HepG2 (cell line): ENCODE measurements around the gene CACNG1. TPM values are rescaled to one million over a fixed set of nuclear protein-coding genes. Genes with fewer than 3 reads are reported as not detected.

Source experiments
- ASH2L ChIP-seq: fragments of 300-600, 200-600 bp; sonication (generic); IDR thresholded peaks from 2 replicates; pipeline ENCODE4 v1.7.0; 2017; ENCODE audit warnings: low read depth, mild to moderate bottlenecking, moderate library complexity, mixed read lengths, low read length; ENCODE audit not compliant: insufficient read length
- EEA1 ChIP-seq: sonication (generic); formaldehyde crosslinking; IDR thresholded peaks from 2 replicates; pipeline ENCODE4 v1.5.1; 2020; ENCODE audit warnings: mild to moderate bottlenecking, missing genetic modification reagents, borderline replicate concordance
- KMT2A ChIP-seq: sonication (generic); formaldehyde crosslinking; IDR thresholded peaks from 2 replicates; pipeline ENCODE4 v1.4.0; 2020; ENCODE audit warnings: missing genetic modification reagents
- LRRFIP1 ChIP-seq: sonication (generic); formaldehyde crosslinking; conservative IDR thresholded peaks from 2 replicates; pipeline ENCODE4 v1.4.0; 2020; ENCODE audit warnings: missing genetic modification reagents
- NCOA1 ChIP-seq: sonication (generic); formaldehyde crosslinking; IDR thresholded peaks from 2 replicates; pipeline ENCODE4 v1.9.0; 2021; ENCODE audit warnings: missing genetic modification reagents
- NR2C2 ChIP-seq: sonication (generic); formaldehyde crosslinking; IDR thresholded peaks from 2 replicates; pipeline ENCODE4 v1.4.0; 2020; ENCODE audit warnings: missing genetic modification reagents, mild to moderate bottlenecking, moderate library complexity, borderline replicate concordance
- PAXIP1 ChIP-seq: sonication (generic); formaldehyde crosslinking; conservative IDR thresholded peaks from 2 replicates; pipeline ENCODE4 v1.4.0; 2020; ENCODE audit warnings: mild to moderate bottlenecking, missing genetic modification reagents, moderate library complexity
- SMAD1 ChIP-seq: sonication (generic); formaldehyde crosslinking; IDR thresholded peaks from 2 replicates; pipeline ENCODE4 v1.4.0; 2020; ENCODE audit warnings: missing genetic modification reagents, low read depth, mild to moderate bottlenecking, borderline replicate concordance
- TBX2 ChIP-seq: sonication (generic); formaldehyde crosslinking; IDR thresholded peaks from 2 replicates; pipeline ENCODE4 v1.5.0; 2020; ENCODE audit warnings: missing genetic modification reagents, mild to moderate bottlenecking, borderline replicate concordance
- TGIF2 ChIP-seq: IDR thresholded peaks from 2 replicates; pipeline ENCODE4 v1.6.1; 2016; ENCODE audit warnings: control low read depth, missing compliant biosample characterization
- ZMYM2 ChIP-seq: sonication (generic); formaldehyde crosslinking; IDR thresholded peaks from 2 replicates; pipeline ENCODE4 v1.8.0; 2022; ENCODE audit warnings: mild to moderate bottlenecking, missing genetic modification reagents
- ZNF124 ChIP-seq: sonication (generic); formaldehyde crosslinking; IDR thresholded peaks from 2 replicates; pipeline ENCODE4 v1.4.0; 2020; ENCODE audit warnings: missing genetic modification reagents
- ZNF20 ChIP-seq: sonication (generic); formaldehyde crosslinking; IDR thresholded peaks from 2 replicates; pipeline ENCODE4 v1.4.0; 2020; ENCODE audit warnings: mild to moderate bottlenecking, moderate library complexity, missing genetic modification reagents
- ZNF264 ChIP-seq: sonication (generic); formaldehyde crosslinking; IDR thresholded peaks from 2 replicates; pipeline ENCODE4 v1.4.0; 2020; ENCODE audit warnings: missing genetic modification reagents
- polyA plus RNA-seq, 8 experiments: library from polyadenylated mRNA; depleted of rRNA in 3 of 8; stranded (reverse) in 7 of 8; unstranded in 1 of 8; fragments of >200 nt; fragmentation: Illumina TruSeq in 4 of 8; extraction: Trizol in 4 of 8; gene quantifications; 2 replicates each; pipeline versions ENCODE4 v1.2.1 to v1.2.3, GENCODE V29; 2011 to 2016; ENCODE audit warnings: low read depth in 4 of 8, missing spikeins in 1 of 8, mixed read lengths in 1 of 8; ENCODE audit not compliant: insufficient read depth in 1 of 8
- total RNA-seq, 5 experiments: library from RNA; depleted of rRNA; stranded (reverse); fragments of >200 nt; fragmentation: Illumina TruSeq; extraction: Trizol; gene quantifications; 2 replicates each; pipeline ENCODE4 v1.2.3, GENCODE V29; 2016; ENCODE audit warnings: low read depth in 1 of 5
- TF ChIP-seq, protein P1 (sequence below): sonication (generic); formaldehyde crosslinking; IDR thresholded peaks from 2 replicates; pipeline ENCODE4 v1.4.0; 2020; ENCODE audit warnings: missing genetic modification reagents, borderline replicate concordance
- TF ChIP-seq, protein P2 (sequence below): sonication (generic); formaldehyde crosslinking; IDR thresholded peaks from 2 replicates; pipeline ENCODE4 v1.5.0; 2020; ENCODE audit warnings: missing genetic modification reagents
- TF ChIP-seq, protein P3 (sequence below): sonication (generic); formaldehyde crosslinking; IDR thresholded peaks from 2 replicates; pipeline ENCODE4 v1.4.0; 2020; ENCODE audit warnings: mild to moderate bottlenecking, low read depth, missing genetic modification reagents

The CACNG1 gene
- total and polyA plus RNA-seq, 2 of the 13 experiments (the other 11 are each of a cell fraction or from before 2014, with no cell fraction given): not detected

DNA sequence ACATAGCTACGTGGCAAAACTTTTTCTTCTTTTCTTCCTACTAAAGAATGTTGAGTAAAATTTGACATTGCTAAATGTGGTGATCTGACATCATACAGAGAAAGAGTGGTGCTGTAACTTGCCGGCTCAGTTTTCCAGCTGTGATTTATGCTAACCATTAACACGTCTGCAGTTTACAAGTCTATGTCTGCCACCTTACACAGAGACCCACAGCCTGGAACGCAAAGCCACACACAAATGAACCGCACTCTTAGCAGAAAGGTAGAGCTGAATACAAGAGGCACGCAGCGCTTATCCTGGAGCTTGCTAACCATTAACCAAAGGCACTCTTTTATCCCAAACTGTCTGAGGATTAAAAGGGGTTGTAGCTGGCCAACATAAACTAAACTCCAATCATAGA, 31.9 kb downstream of the CACNG1 start (continued):
- peak; percentile 64 for TF ChIP-seq PAXIP1 (CRISPR knock-in tag)
- TF ChIP-seq ZNF124 (CRISPR knock-in tag): no peak
- no peak for TF ChIP-seq NR2C2 (CRISPR knock-in tag)
- TF ChIP-seq KMT2A (CRISPR knock-in tag): 0 out of 2 replicates have a peak, but pooled peaks have one; percentile 51
- peak; percentile 32 for TF ChIP-seq ASH2L
- no peak for TF ChIP-seq SMAD1
- no peak for TF ChIP-seq EEA1 (CRISPR knock-in tag)
- peak; percentile 66; the same call in 1 of the 2 replicates for TF ChIP-seq TBX2 (CRISPR knock-in tag)
- TF ChIP-seq ZNF20 (CRISPR knock-in tag): no peak
- no peak for TF ChIP-seq LRRFIP1 (CRISPR knock-in tag)
- TF ChIP-seq, protein P1, sequence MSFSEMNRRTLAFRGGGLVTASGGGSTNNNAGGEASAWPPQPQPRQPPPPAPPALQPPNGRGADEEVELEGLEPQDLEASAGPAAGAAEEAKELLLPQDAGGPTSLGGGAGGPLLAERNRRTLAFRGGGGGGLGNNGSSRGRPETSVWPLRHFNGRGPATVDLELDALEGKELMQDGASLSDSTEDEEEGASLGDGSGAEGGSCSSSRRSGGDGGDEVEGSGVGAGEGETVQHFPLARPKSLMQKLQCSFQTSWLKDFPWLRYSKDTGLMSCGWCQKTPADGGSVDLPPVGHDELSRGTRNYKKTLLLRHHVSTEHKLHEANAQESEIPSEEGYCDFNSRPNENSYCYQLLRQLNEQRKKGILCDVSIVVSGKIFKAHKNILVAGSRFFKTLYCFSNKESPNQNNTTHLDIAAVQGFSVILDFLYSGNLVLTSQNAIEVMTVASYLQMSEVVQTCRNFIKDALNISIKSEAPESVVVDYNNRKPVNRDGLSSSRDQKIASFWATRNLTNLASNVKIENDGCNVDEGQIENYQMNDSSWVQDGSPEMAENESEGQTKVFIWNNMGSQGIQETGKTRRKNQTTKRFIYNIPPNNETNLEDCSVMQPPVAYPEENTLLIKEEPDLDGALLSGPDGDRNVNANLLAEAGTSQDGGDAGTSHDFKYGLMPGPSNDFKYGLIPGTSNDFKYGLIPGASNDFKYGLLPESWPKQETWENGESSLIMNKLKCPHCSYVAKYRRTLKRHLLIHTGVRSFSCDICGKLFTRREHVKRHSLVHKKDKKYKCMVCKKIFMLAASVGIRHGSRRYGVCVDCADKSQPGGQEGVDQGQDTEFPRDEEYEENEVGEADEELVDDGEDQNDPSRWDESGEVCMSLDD (CRISPR knock-in tag): no peak
- TF ChIP-seq, protein P2, sequence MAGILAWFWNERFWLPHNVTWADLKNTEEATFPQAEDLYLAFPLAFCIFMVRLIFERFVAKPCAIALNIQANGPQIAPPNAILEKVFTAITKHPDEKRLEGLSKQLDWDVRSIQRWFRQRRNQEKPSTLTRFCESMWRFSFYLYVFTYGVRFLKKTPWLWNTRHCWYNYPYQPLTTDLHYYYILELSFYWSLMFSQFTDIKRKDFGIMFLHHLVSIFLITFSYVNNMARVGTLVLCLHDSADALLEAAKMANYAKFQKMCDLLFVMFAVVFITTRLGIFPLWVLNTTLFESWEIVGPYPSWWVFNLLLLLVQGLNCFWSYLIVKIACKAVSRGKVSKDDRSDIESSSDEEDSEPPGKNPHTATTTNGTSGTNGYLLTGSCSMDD (CRISPR knock-in tag): no peak
- no peak for TF ChIP-seq NCOA1
- 0 out of 2 replicates have a peak, but pooled peaks have one; percentile 46 for TF ChIP-seq ZNF264 (CRISPR knock-in tag)
- TF ChIP-seq ZMYM2 (CRISPR knock-in tag): no peak
- TF ChIP-seq, protein P3, sequence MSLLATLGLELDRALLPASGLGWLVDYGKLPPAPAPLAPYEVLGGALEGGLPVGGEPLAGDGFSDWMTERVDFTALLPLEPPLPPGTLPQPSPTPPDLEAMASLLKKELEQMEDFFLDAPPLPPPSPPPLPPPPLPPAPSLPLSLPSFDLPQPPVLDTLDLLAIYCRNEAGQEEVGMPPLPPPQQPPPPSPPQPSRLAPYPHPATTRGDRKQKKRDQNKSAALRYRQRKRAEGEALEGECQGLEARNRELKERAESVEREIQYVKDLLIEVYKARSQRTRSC (CRISPR knock-in tag): no peak
- no peak for TF ChIP-seq TGIF2 (CRISPR knock-in tag)
